Measurements from ENCODE around the gene IFNW1. TPM values are rescaled to one million over a fixed set of nuclear protein-coding genes. Genes with fewer than 3 reads are reported as not detected.
"Not testable (repeated sequence)": the region's sequence is repeated elsewhere in the genome, so short reads cannot be mapped to it uniquely, and the experiment has no call there.

The IFNW1 gene
- total RNA-seq (2014; rRNA removed; shearing (Covaris generic); ENCODE audit: low replicate concordance): not detected in 2 replicates

- Histone ChIP-seq H3K4me3 (ENCODE audit: low read length) (no peak within 1 kb of the TSS), H4K20me1 (ENCODE audit: insufficient read depth, low read depth, low read length) (no peaks in the 10 kb centered on the region), H2AFZ (ENCODE audit: low read length) (no peak within 1 kb of the TSS), H3K9me2 (replicated peaks; ENCODE audit: insufficient read depth, low read length) (no peaks in the 10 kb centered on the region), H3K4me2 (ENCODE audit: low read depth, low read length, poor library complexity, severe bottlenecking) (no peak within 1 kb of the TSS), H3K4me1 (ENCODE audit: low read length) (no peaks in the 10 kb centered on the region), H3K9ac (ENCODE audit: low read length) (no peak within 1 kb of the TSS), H3K27ac (ENCODE audit: low read length) (no peak within 1 kb of the TSS), H3K27me3 (ENCODE audit: low read length) (no peaks in the 10 kb centered on the region), H3K36me3 (ENCODE audit: insufficient read depth, low read length) (no peaks in the 10 kb centered on the region), H3K9me3 (ENCODE audit: low read length) (no peaks in the 10 kb centered on the region), H3K79me2 (ENCODE audit: low read length) (no peaks in the 10 kb centered on the region)
- no peak for DNase-seq
Observed at GRCh38 chr9:21141427-21141882, at the start of gene IFNW1. IFNW1 (minus strand) TSS chr9:21141832; CDS start chr9:21141570, 262 bp downstream.

DNA sequence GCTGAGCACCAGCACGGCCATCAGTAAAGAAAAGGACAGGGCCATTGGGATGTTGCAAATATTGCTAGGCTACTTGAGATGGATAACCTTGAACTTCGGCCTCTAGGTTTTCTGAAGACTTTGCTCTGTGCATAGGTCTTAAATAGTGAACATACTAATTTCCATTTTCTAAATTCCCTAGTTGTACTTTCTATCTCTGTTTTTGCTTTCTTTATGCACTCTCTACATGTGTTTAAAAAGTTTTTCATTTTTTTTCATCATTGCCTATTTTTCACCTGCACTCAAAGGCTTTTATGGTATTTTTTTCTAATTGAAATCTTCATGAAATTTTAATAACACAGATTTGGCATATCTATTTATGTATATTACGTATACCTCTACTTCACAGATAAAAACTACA lies 45.9 kb upstream of the IFNW1 start, which contains the start of gene IFNA4:
TSS of gene IFNA4 (minus strand) at position 101 of the 400 bp plus-strand sequence. CDS start at position 45, 56 bp downstream.
- DNase-seq; H3K36me3 ChIP-seq (ENCODE audit: insufficient read depth, low read length); H3K4me1 ChIP-seq (ENCODE audit: low read length): not testable (repeated sequence)

DNA sequence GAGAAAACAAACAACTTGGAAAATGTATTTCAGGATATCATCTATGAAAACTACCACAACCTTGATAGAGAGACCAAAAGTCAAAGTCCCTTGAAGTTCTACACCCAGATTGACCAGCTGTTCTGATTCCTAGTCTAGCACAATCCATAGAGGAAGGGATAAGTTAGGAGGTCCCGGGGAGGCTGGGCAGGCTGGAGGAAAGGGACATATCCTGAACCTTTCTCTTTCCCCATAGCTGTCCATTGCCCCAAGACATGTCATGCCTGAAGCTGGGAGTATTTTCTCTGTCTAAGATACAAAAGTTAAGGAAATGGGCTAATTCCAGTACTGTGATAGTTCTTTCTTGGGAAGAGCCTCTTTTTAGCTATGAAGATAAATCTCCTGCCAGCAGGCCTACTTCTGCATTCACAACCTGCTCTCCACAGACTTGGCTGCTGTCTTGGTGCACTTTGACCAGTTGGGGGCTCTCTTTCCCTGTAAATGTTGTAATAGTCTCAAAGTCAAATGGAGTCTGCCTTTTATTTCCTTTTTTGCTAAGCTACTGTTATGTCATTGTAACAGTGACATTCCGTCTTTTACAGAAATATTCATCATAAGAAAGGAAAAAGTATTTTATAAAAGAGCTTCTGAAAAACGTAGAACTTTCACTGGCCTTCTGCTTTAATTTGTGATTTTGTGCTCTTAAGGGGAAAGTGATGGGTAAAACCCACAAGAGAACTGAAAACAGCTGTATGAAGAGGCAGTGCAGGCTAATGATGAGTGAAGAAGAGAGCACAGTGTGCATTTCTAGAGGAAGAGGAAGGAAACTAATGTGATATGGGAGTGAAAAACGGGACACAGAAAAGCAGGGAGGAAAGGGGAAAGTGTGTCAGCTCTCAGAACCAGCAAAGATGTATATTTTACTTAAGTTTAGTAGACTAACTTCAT lies 41.4 kb upstream of the IFNW1 start:
- not testable (repeated sequence) for H3K4me3 ChIP-seq (ENCODE audit: low read length); H3K4me2 ChIP-seq (ENCODE audit: low read depth, low read length, poor library complexity, severe bottlenecking); H3K27ac ChIP-seq (ENCODE audit: low read length); H3K79me2 ChIP-seq (ENCODE audit: low read length); H3K9ac ChIP-seq (ENCODE audit: low read length); H4K20me1 ChIP-seq (ENCODE audit: insufficient read depth, low read depth, low read length); H3K9me3 ChIP-seq (ENCODE audit: low read length); H3K36me3 ChIP-seq (ENCODE audit: insufficient read depth, low read length); H3K9me2 ChIP-seq (replicated peaks; ENCODE audit: insufficient read depth, low read length); H2AFZ ChIP-seq (ENCODE audit: low read length); H3K27me3 ChIP-seq (ENCODE audit: low read length); H3K4me1 ChIP-seq (ENCODE audit: low read length)
- DNase-seq: peak; percentile 72

More for the DNA sequence above, 45.9 kb upstream of the IFNW1 start, which contains the start of gene IFNA4:
- not testable (repeated sequence) for H3K4me3 ChIP-seq (ENCODE audit: low read length); H3K9me2 ChIP-seq (replicated peaks; ENCODE audit: insufficient read depth, low read length); H3K27ac ChIP-seq (ENCODE audit: low read length); H3K9ac ChIP-seq (ENCODE audit: low read length); H3K79me2 ChIP-seq (ENCODE audit: low read length); H3K4me2 ChIP-seq (ENCODE audit: low read depth, low read length, poor library complexity, severe bottlenecking); H4K20me1 ChIP-seq (ENCODE audit: insufficient read depth, low read depth, low read length); H3K27me3 ChIP-seq (ENCODE audit: low read length); H2AFZ ChIP-seq (ENCODE audit: low read length); H3K9me3 ChIP-seq (ENCODE audit: low read length)

DNA sequence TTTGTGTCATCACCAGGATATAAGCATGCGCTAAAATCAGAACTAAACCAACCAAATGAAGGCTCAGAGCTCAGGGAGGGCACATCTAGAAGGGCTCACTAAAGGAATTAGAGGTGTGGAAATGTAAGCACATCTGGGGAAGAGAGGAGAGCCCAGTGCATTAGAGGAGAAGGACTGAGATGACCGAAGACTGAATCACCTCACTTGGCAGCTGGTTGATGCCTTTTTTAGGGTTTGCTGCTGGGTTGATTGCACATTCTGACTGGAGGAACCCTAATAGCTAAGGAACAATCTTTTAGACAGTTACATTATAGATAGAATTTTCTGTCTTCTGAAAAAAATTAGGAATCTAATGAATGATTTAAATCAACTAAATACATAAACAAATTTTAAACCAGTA lies 33.0 kb upstream of the IFNW1 start:
- Histone ChIP-seq H3K4me3 (ENCODE audit: low read length) (no peak overlapping the region), H3K9me2 (replicated peaks; ENCODE audit: insufficient read depth, low read length) (no peaks in the 10 kb centered on the region), H3K79me2 (ENCODE audit: low read length) (no peaks in the 10 kb centered on the region), H3K4me2 (ENCODE audit: low read depth, low read length, poor library complexity, severe bottlenecking) (no peak overlapping the region), H3K36me3 (ENCODE audit: insufficient read depth, low read length) (no peaks in the 10 kb centered on the region), H3K9ac (ENCODE audit: low read length) (no peak overlapping the region), H3K27ac (ENCODE audit: low read length) (no peak overlapping the region), H3K27me3 (ENCODE audit: low read length) (no peaks in the 10 kb centered on the region), H4K20me1 (ENCODE audit: insufficient read depth, low read depth, low read length) (peaks cover 2% of the 10 kb centered on the region; the same call in 1 of the 2 replicates), H2AFZ (ENCODE audit: low read length) (no peak overlapping the region), H3K9me3 (ENCODE audit: low read length) (no peaks in the 10 kb centered on the region), H3K4me1 (ENCODE audit: low read length) (no peaks in the 10 kb centered on the region)
- no peak for DNase-seq

- H3K4me3 ChIP-seq (ENCODE audit: low read length): no peak overlapping the region
- H3K79me2 ChIP-seq (ENCODE audit: low read length): no peaks in the 10 kb centered on the region
- H3K27ac ChIP-seq (ENCODE audit: low read length): no peak overlapping the region
- H4K20me1 ChIP-seq (ENCODE audit: insufficient read depth, low read depth, low read length): no peaks in the 10 kb centered on the region
- H2AFZ ChIP-seq (ENCODE audit: low read length): no peak overlapping the region
- no peaks in the 10 kb centered on the region for H3K27me3 ChIP-seq (ENCODE audit: low read length)
- H3K9me3 ChIP-seq (ENCODE audit: low read length): no peaks in the 10 kb centered on the region
- no peaks in the 10 kb centered on the region for H3K9me2 ChIP-seq (replicated peaks; ENCODE audit: insufficient read depth, low read length)
- no peak overlapping the region for H3K4me2 ChIP-seq (ENCODE audit: low read depth, low read length, poor library complexity, severe bottlenecking)
- H3K4me1 ChIP-seq (ENCODE audit: low read length): no peaks in the 10 kb centered on the region
- H3K9ac ChIP-seq (ENCODE audit: low read length): no peak overlapping the region
- no peaks in the 10 kb centered on the region for H3K36me3 ChIP-seq (ENCODE audit: insufficient read depth, low read length)
- no peak for DNase-seq
Observed at GRCh38 chr9:21172156-21172555, 30.5 kb upstream of the IFNW1 start.

DNA sequence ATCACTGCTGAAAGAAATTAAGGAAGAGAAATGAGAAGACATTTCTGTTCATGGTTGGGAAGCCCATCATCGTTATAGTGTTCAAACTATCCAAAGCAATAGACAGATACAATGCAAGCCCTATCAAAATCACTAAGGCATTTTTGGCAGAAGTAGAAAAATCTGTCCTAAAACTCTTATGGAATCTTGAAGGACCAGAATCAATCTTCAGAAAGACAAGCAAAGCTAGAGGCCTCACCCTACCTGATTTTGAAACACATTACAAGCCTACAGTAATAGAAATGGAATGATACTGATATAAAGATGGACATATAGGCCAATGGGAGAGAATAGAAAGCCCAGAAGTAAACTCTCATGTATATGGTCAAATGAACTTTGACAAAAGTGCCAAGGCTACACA lies 29.7 kb upstream of the IFNW1 start:
- no peaks in the 10 kb centered on the region for H3K79me2 ChIP-seq (ENCODE audit: low read length)
- no peaks in the 10 kb centered on the region for H3K9me2 ChIP-seq (replicated peaks; ENCODE audit: insufficient read depth, low read length)
- no peaks in the 10 kb centered on the region for H3K4me1 ChIP-seq (ENCODE audit: low read length)
- H3K36me3 ChIP-seq (ENCODE audit: insufficient read depth, low read length): no peaks in the 10 kb centered on the region
- no peaks in the 10 kb centered on the region for H3K27me3 ChIP-seq (ENCODE audit: low read length)
- H3K4me3 ChIP-seq (ENCODE audit: low read length): no peak overlapping the region
- DNase-seq: no peak
- H4K20me1 ChIP-seq (ENCODE audit: insufficient read depth, low read depth, low read length): no peaks in the 10 kb centered on the region
- no peak overlapping the region for H2AFZ ChIP-seq (ENCODE audit: low read length)
- no peak overlapping the region for H3K4me2 ChIP-seq (ENCODE audit: low read depth, low read length, poor library complexity, severe bottlenecking)
- no peak overlapping the region for H3K9ac ChIP-seq (ENCODE audit: low read length)
- no peaks in the 10 kb centered on the region for H3K9me3 ChIP-seq (ENCODE audit: low read length)
- H3K27ac ChIP-seq (ENCODE audit: low read length): no peak overlapping the region

DNA sequence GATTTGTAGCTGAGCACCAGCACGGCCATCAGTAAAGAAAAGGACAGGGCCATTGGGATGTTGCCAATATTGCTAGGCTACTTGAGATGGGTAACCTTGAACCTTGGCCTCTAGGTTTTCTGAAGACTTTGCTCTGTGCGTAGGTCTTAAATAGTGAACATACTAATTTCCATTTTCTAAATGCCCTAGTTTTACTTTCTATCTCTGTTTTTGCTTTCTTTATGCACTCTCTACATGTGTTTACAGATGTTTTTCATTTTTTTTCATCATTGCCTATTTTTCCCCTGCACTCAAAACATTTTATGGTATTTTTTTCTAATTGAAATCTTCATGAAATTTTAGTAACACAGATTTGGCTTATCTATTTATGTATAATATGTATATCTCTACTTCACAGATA lies 24.9 kb upstream of the IFNW1 start, which contains the start of gene IFNA21:
TSS of gene IFNA21 (minus strand) at position 101 of the 400 bp plus-strand sequence. CDS start at position 53, 48 bp downstream.
- not testable (repeated sequence) for H3K27ac ChIP-seq (ENCODE audit: low read length); H3K9ac ChIP-seq (ENCODE audit: low read length); H3K9me3 ChIP-seq (ENCODE audit: low read length); H3K4me2 ChIP-seq (ENCODE audit: low read depth, low read length, poor library complexity, severe bottlenecking); H3K9me2 ChIP-seq (replicated peaks; ENCODE audit: insufficient read depth, low read length); H2AFZ ChIP-seq (ENCODE audit: low read length); H3K79me2 ChIP-seq (ENCODE audit: low read length); H3K4me3 ChIP-seq (ENCODE audit: low read length); H4K20me1 ChIP-seq (ENCODE audit: insufficient read depth, low read depth, low read length); H3K27me3 ChIP-seq (ENCODE audit: low read length); H3K4me1 ChIP-seq (ENCODE audit: low read length); DNase-seq; H3K36me3 ChIP-seq (ENCODE audit: insufficient read depth, low read length)

- H3K9me2 ChIP-seq (replicated peaks; ENCODE audit: insufficient read depth, low read length): no peaks in the 10 kb centered on the region
- no peak overlapping the region for H2AFZ ChIP-seq (ENCODE audit: low read length)
- H3K4me3 ChIP-seq (ENCODE audit: low read length): no peak overlapping the region
- no peaks in the 10 kb centered on the region for H3K27me3 ChIP-seq (ENCODE audit: low read length)
- no peak overlapping the region for H3K4me2 ChIP-seq (ENCODE audit: low read depth, low read length, poor library complexity, severe bottlenecking)
- no peaks in the 10 kb centered on the region for H3K4me1 ChIP-seq (ENCODE audit: low read length)
- H3K9ac ChIP-seq (ENCODE audit: low read length): no peak overlapping the region
- no peak for DNase-seq
- no peaks in the 10 kb centered on the region for H4K20me1 ChIP-seq (ENCODE audit: insufficient read depth, low read depth, low read length)
- H3K36me3 ChIP-seq (ENCODE audit: insufficient read depth, low read length): no peaks in the 10 kb centered on the region
- H3K9me3 ChIP-seq (ENCODE audit: low read length): no peaks in the 10 kb centered on the region
- H3K27ac ChIP-seq (ENCODE audit: low read length): no peak overlapping the region
- no peaks in the 10 kb centered on the region for H3K79me2 ChIP-seq (ENCODE audit: low read length)
Observed at GRCh38 chr9:21165516-21165915, 23.9 kb upstream of the IFNW1 start.
